Testis (tissue), 2 donors: ENCODE measurements around the gene CCDC102A.

Source experiments
- POLR2A ChIP-seq: fragments of 450-650 bp; IDR thresholded peaks from one replicate; pipeline ENCODE4 v1.6.1; 2017; ENCODE audit warnings: antibody characterized with exemption, mild to moderate bottlenecking, moderate library complexity
- TF ChIP-seq, protein P1 (sequence below), 3 experiments: fragments of 450-650 bp in 2 of 3; fragments of 200-600 bp in 1 of 3; sonication (generic) in 1 of 3; IDR thresholded peaks; one replicate each; pipeline ENCODE4 v1.5.1; 2016 to 2019; ENCODE audit warnings: antibody characterized with exemption in 3 of 3, mild to moderate bottlenecking in 2 of 3, moderate library complexity in 1 of 3

DNA sequence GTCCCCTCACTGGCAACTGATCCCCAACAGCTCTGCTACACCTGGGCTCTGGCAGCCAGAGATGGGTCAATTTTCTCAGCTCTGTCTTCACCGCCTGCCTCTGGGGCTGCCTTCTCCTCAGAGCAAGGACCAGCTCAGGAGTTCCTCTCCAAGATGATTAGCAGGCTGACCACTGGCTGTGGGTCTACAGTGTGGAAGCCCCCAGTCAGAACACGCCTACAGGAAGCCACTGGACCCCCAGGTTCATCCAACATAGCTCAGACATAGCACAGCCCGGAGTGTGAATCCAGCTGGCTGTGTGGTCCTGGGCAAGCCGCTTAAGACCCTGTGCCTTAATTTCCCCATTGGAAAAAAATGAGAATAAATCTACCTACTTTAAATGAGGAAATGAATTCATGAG lies 55.0 kb downstream of the CCDC102A start:
- TF ChIP-seq, protein P1, sequence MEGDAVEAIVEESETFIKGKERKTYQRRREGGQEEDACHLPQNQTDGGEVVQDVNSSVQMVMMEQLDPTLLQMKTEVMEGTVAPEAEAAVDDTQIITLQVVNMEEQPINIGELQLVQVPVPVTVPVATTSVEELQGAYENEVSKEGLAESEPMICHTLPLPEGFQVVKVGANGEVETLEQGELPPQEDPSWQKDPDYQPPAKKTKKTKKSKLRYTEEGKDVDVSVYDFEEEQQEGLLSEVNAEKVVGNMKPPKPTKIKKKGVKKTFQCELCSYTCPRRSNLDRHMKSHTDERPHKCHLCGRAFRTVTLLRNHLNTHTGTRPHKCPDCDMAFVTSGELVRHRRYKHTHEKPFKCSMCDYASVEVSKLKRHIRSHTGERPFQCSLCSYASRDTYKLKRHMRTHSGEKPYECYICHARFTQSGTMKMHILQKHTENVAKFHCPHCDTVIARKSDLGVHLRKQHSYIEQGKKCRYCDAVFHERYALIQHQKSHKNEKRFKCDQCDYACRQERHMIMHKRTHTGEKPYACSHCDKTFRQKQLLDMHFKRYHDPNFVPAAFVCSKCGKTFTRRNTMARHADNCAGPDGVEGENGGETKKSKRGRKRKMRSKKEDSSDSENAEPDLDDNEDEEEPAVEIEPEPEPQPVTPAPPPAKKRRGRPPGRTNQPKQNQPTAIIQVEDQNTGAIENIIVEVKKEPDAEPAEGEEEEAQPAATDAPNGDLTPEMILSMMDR (IDR thresholded peaks at IDR 0.05): no peak
- TF ChIP-seq POLR2A: no peak
